ENCODE results near the gene PLCB3. TPM values are rescaled to one million over a fixed set of nuclear protein-coding genes. Genes with fewer than 3 reads are reported as not detected.
A peak's percentile ranks its signal among the peaks of the same experiment; 100 is the strongest.

Gene PLCB3
- total RNA-seq, 4 donors from 2014 or later, result 64.5 to 115 (median 91.2) TPM

- in situ Hi-C loops (cut with MboI; ENCODE audit: low pct_ligation_motif_present in 1 of 4, low pct_unique_long_range_greater_than_20kb in 1 of 4, low sequenced_read_pairs in 3 of 4), result no loop called here
- Histone ChIP-seq H3K36me3 (no peaks in the 10 kb centered on the region), H3K27me3 (no peaks in the 10 kb centered on the region), H3K9me3 (no peaks in the 10 kb centered on the region), H3K27ac (peak within 1 kb of the TSS; percentile 81 to 95 (median 87)), H3K4me1 (peaks cover 15 to 78% (median 59%) of the 10 kb centered on the region in 4 donors), H3K4me3 (peak within 1 kb of the TSS; percentile 59 to 77 (median 70))
- peak in 2 of 3 donors; percentile 49 to 76 for TF ChIP-seq POLR2AphosphoS5 (IDR thresholded peaks at IDR 0.05)
- TF ChIP-seq POLR2A (IDR thresholded peaks at IDR 0.05), result peak; percentile 32
- no peak for TF ChIP-seq EP300 (IDR thresholded peaks at IDR 0.05; ENCODE audit: low read depth)
- no peak for TF ChIP-seq CTCF (IDR thresholded peaks at IDR 0.05)
- peak; percentile 86 for DNase-seq
- intact Hi-C loops (cut with DNase I; ENCODE audit: low total_unique reads), result no loop called here
- 9% methylated on average over 21 of the region's 62 CpGs; no CpG with 5 or more reads in 1 of the 2 donors for WGBS, 2 donors (ENCODE audit: low coverage in 1 of 2)
Measured at GRCh38 chr11:64233913-64234586, 17.3 kb upstream of the PLCB3 start, which contains the start of gene VEGFB. VEGFB (plus strand) TSS chr11:64234584; CDS start chr11:64234834, 250 bp downstream.

DNA sequence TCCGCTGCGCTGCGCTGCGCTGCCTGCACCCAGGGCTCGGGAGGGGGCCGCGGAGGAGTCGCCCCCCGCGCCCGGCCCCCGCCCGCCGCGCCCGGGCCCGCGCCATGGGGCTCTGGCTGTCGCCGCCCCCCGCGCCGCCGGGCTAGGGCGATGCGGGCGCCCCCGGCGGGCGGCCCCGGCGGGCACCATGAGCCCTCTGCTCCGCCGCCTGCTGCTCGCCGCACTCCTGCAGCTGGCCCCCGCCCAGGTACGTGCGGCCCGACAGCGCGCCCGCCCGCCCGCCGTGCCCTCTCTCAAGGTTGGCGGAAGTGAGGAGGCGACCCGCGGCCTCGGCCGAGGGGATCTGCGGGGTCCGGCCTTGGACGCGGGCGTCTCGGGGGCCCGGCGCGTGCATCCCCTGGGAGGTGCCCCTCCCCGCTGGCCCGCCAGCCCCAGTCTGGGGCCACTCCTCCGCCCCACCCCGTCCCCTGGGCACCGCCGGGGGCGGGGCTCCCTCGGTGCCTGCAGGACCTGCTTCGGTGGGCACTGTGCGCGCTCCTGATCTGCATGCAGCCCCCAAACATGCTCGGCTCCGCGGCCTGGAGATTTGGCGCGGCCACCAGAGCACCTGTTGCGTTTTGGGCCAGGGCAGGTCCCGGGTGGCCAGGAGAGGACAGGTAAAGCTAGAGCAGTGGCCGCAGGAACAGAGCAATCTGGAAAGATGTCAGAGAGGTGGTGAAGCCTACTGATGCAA lies 16.5 kb upstream of the PLCB3 start:
- peak overlapping the region; percentile 81 to 95 (median 87) for H3K27ac ChIP-seq
- intact Hi-C loops (cut with DNase I; ENCODE audit: low total_unique reads) (no loop called here), in situ Hi-C loops (cut with MboI; ENCODE audit: low pct_ligation_motif_present in 1 of 4, low pct_unique_long_range_greater_than_20kb in 1 of 4, low sequenced_read_pairs in 3 of 4) (no loop called here)
- H3K36me3 ChIP-seq, result no peaks in the 10 kb centered on the region
- no peaks in the 10 kb centered on the region for H3K9me3 ChIP-seq
- H3K27me3 ChIP-seq, result no peaks in the 10 kb centered on the region
- peak; percentile 77 for DNase-seq
- peaks cover 12 to 78% (median 58%) of the 10 kb centered on the region in 4 donors for H3K4me1 ChIP-seq
- H3K4me3 ChIP-seq, result peak overlapping the region; percentile 59 to 77 (median 70)
- WGBS, 2 donors (ENCODE audit: low coverage in 1 of 2), result 2% methylated on average over 36 of the region's 80 CpGs; no CpG with 5 or more reads in 1 of the 2 donors
- TF ChIP-seq EP300 (IDR thresholded peaks at IDR 0.05; ENCODE audit: low read depth) (no peak), CTCF (IDR thresholded peaks at IDR 0.05) (no peak), POLR2AphosphoS5 (IDR thresholded peaks at IDR 0.05) (peak; percentile 15 to 66 (median 53)), POLR2A (IDR thresholded peaks at IDR 0.05) (peak; percentile 42)

DNA sequence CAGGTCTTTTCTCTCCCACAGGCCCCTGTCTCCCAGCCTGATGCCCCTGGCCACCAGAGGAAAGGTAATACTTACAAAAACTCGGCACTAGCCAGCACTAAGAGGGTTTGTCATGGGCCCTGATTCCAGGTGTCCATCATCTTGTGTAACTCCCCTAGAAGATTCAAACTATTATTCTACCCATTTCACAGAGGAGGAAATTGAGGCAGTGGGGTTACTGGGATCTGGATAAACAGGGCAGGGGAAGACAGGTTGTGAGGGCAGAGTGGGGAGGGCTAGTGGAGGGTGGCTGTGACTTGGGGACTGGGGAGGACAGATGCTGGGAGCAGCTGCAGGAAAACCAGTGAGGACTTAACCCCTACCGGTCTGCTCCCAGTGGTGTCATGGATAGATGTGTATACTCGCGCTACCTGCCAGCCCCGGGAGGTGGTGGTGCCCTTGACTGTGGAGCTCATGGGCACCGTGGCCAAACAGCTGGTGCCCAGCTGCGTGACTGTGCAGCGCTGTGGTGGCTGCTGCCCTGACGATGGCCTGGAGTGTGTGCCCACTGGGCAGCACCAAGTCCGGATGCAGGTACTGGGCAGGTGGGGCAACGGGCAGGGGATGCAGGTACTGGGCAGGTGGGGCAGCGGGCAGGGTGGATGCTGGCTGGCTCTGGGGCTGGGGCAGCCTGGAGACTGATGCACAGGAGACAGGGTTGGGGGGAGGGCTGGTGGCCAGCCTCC lies 15.7 kb upstream of the PLCB3 start:
- Histone ChIP-seq H3K27ac (peak overlapping the region; percentile 81 to 95 (median 87)), H3K4me3 (peak overlapping the region; percentile 59 to 77 (median 70)), H3K36me3 (no peaks in the 10 kb centered on the region), H3K9me3 (no peaks in the 10 kb centered on the region), H3K4me1 (peaks cover 18 to 84% (median 63%) of the 10 kb centered on the region in 4 donors), H3K27me3 (no peaks in the 10 kb centered on the region)
- in situ Hi-C loops (cut with MboI; ENCODE audit: low pct_ligation_motif_present in 1 of 4, low pct_unique_long_range_greater_than_20kb in 1 of 4, low sequenced_read_pairs in 3 of 4) (no loop called here), intact Hi-C loops (cut with DNase I; ENCODE audit: low total_unique reads) (no loop called here)
- peak; percentile 11 for DNase-seq
- 74% methylated on average over 12 of the region's 12 CpGs; no CpG with 5 or more reads in 1 of the 2 donors for WGBS, 2 donors (ENCODE audit: low coverage in 1 of 2)
- TF ChIP-seq POLR2A (IDR thresholded peaks at IDR 0.05), result no peak
- TF ChIP-seq POLR2AphosphoS5 (IDR thresholded peaks at IDR 0.05), result no peak
- TF ChIP-seq CTCF (IDR thresholded peaks at IDR 0.05), result no peak
- TF ChIP-seq EP300 (IDR thresholded peaks at IDR 0.05; ENCODE audit: low read depth), result no peak
